Measurements from ENCODE around the gene MSH5. TPM values are rescaled to one million over a fixed set of nuclear protein-coding genes. Genes with fewer than 3 reads are reported as not detected.

Gene MSH5
- total RNA-seq, 1 donor from 2014 or later: 8.9 TPM

GRCh38 chr6:31734821-31735406 is 4.9 kb upstream of the MSH5 start:
- no peak for DNase-seq (ENCODE audit: low read depth)

DNA sequence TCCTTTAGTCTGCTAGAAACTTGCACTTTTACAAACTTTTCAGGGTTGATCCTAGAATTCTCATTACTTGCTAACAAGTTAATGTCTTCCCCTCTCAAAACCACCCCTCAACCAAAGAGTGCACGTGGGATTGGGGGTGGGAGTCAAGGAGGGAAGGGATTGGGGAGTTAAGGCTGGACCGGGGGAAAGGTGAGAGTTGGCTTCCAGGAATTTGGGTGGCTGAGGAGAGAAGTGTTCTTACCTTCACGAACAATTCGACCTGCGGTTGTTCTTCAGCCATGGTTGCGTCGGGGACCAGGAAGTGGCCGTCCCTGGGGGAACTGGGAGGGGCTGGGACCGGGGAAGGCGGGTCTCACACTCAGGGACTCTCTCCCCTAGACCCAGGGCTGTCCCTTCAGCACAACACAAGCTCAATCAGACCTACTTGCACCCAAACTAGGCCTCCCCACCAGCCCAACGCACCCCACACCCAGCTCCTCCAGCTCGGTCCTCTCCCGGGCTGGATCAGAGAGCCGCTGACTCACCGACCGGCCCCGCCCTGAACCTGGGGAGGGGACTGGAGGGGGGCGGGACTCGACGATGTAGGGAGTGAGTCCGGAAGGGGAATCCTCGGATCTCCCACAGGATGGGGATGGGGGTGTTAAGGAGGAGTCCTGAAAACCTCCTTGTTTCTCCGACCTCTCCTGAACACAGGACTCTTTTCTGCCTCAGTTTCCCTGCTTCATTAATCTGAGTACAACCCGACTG is 3.6 kb upstream of the MSH5 start, which contains the start of gene CLIC1:
TSS of gene CLIC1 (minus strand) at position 510 of the 747 bp plus-strand sequence. CDS start at position 280, 230 bp downstream.
- no peak for DNase-seq (ENCODE audit: low read depth)
- no peak for TF ChIP-seq CTCF (IDR thresholded peaks at IDR 0.05; ENCODE audit: insufficient read depth, low read length, poor library complexity, severe bottlenecking)
- Histone ChIP-seq H3K36me3 (ENCODE audit: control insufficient read depth, insufficient read depth, low read length) (no peaks in the 10 kb centered on the region), H3K4me3 (ENCODE audit: low read depth, low read length) (peak within 1 kb of the TSS; percentile 94), H3K27me3 (ENCODE audit: control insufficient read depth, insufficient read depth, low read length) (no peaks in the 10 kb centered on the region)

More at GRCh38 chr6:31734821-31735406, 4.9 kb upstream of the MSH5 start:
- H3K27me3 ChIP-seq (ENCODE audit: control insufficient read depth, insufficient read depth, low read length): no peaks in the 10 kb centered on the region
- peaks cover 1% of the 10 kb centered on the region for H3K36me3 ChIP-seq (ENCODE audit: control insufficient read depth, insufficient read depth, low read length)
- H3K4me3 ChIP-seq (ENCODE audit: low read depth, low read length): peak overlapping the region; percentile 94
- TF ChIP-seq CTCF (IDR thresholded peaks at IDR 0.05; ENCODE audit: insufficient read depth, low read length, poor library complexity, severe bottlenecking): no peak

DNA sequence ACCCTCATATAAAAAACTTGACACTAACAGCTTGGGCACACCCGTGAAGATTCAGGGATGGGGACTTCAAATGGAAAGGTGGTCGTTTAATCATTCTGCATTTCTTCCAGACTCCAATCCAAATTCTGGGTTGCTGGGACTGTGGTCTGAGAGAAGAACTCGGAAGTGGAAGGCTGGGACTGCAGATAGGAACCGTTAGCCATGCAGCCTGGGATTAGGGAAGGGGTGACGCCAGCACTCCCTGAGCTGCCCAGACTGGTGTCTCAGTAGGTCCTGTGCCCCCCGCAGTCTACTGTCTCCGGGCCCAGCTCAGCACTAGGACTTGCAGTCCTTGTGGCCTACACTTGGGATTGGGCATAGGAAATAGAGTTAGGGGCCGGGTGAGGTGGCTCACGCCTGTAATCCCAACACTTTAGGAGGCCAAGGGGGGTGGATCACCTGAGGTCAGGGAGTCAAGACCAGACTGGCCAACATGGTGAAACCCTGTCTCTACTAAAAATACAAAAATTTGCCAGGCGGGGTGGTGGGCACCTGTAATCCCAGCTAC is 3.0 kb upstream of the MSH5 start:
- no peak for TF ChIP-seq CTCF (IDR thresholded peaks at IDR 0.05; ENCODE audit: insufficient read depth, low read length, poor library complexity, severe bottlenecking)
- H3K36me3 ChIP-seq (ENCODE audit: control insufficient read depth, insufficient read depth, low read length): peaks cover 2% of the 10 kb centered on the region
- H3K27me3 ChIP-seq (ENCODE audit: control insufficient read depth, insufficient read depth, low read length): no peaks in the 10 kb centered on the region
- peak overlapping the region; percentile 94 for H3K4me3 ChIP-seq (ENCODE audit: low read depth, low read length)
- no peak for DNase-seq (ENCODE audit: low read depth)

DNA sequence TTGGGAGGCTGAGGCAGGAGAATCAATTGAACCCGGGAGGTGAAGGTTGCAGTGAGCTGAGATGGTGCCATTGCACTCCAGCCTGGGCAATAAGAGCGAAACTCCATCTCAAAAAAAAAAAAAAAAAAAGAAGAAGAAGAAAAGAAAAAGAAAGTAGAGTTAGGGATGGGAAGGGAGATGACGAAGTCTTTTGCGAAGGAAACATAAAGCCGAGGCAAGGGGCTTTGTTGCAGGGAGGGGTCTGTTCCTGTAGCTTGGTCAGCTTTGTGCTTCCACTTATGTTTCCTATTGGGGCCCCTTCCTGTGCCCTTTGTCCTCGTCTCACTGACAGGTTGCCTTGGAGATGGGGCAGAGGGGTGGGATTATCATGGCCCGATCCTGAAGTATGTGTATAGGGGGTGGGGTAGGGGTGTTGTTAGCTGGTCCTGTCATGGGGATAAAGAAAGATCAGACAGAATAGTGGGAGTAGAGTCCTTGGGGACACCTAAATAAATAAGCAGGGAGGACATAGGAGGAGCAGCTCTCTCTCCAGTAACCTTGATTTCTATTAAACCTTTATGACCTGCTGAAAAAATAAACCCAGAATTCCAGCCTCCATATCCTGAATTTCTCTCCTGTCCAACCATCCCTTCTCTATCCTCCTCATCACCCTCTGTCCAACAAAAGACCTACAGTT is 2.4 kb upstream of the MSH5 start:
- Histone ChIP-seq H3K36me3 (ENCODE audit: control insufficient read depth, insufficient read depth, low read length) (peaks cover 2% of the 10 kb centered on the region), H3K4me3 (ENCODE audit: low read depth, low read length) (no peak overlapping the region), H3K27me3 (ENCODE audit: control insufficient read depth, insufficient read depth, low read length) (no peaks in the 10 kb centered on the region)
- DNase-seq (ENCODE audit: low read depth): no peak
- no peak for TF ChIP-seq CTCF (IDR thresholded peaks at IDR 0.05; ENCODE audit: insufficient read depth, low read length, poor library complexity, severe bottlenecking)

DNA sequence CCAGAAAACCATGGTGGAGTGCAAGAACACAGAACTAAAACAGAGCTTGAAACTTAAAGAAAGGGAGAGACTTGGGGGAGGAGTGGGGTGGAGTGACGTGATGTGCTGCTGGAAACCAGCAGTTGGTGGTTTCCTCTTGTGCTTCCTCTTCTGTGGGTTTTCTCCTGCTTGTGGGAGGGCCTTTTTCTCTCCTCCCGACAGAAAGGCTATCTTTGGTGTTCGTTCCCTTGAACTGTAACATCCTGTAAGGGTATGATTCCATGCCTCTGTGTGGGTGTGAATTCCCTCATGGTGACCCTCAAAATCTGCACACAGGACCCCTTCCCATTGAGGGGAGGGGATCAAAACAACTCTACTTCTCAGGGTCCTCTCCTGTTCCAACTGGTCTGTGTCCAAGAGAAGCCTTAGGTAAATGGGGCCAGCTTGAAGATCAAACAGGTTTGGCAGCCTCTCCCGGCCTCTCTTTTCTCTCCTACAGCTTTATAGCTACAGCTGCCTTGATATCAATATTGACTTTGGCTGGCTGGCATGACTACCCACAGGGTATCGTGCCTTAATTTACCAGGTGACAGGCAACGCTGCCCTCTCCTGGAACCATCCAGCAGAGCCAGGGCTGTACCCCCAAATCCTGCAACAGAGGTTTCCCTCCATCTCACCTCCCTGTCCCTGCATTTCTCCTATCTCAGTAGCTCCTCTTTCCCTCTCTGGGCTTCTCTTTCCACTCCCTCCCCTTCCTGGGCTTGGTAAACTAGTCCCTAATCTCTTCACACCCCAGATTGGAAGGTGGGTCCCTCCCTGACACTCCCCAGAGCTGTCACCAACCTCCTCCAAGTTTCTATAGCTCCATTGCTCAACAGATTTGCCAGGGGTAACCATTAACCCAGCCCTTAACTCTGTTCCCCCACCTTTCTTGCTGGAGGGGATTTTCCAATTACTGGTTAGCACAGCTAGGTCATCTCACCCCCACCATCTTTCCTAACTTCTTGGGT is 1.5 kb upstream of the MSH5 start:
- TF ChIP-seq CTCF (IDR thresholded peaks at IDR 0.05; ENCODE audit: insufficient read depth, low read length, poor library complexity, severe bottlenecking): peak; percentile 14
- Histone ChIP-seq H3K36me3 (ENCODE audit: control insufficient read depth, insufficient read depth, low read length) (peaks cover 2% of the 10 kb centered on the region), H3K4me3 (ENCODE audit: low read depth, low read length) (peak overlapping the region; percentile 1), H3K27me3 (ENCODE audit: control insufficient read depth, insufficient read depth, low read length) (no peaks in the 10 kb centered on the region)
- DNase-seq (ENCODE audit: low read depth): peak; percentile 69
